ENCODE data around the gene ERMAP. TPM values are rescaled to one million over a fixed set of nuclear protein-coding genes. Genes with fewer than 3 reads are reported as not detected.
"Not testable (repeated sequence)": the region's sequence is repeated elsewhere in the genome, so short reads cannot be mapped to it uniquely, and the experiment has no call there.

ERMAP gene
- polyA plus RNA-seq, 1 donor from 2014 or later: 1.9 TPM

DNA sequence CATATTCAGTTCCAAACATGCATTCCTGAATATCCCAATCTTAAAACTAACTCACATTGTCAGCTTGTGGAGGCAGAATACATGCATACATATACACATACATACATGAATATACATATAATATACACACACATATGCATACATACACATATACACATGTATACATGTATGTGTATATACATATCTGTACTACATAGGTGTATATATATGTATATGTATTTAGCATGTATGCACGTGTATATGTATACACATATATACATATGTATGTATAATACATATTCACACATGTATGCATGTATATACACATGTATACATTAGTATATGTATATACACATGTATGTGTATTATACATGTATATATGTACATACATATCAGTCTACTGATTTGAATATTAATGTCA lies 28.3 kb downstream of the ERMAP start:
- H3K36me3 Mint-ChIP-seq: peaks cover 8% of the 10 kb centered on the region
- no peak overlapping the region for H3K4me3 Mint-ChIP-seq
- peaks cover 0 to 1% (median 0%) of the 10 kb centered on the region in 3 donors for H3K9me3 Mint-ChIP-seq
- H3K27me3 Mint-ChIP-seq: no peaks in the 10 kb centered on the region
- peaks cover 21 to 25% (median 24%) of the 10 kb centered on the region in 3 donors for H3K4me1 Mint-ChIP-seq
- no peak overlapping the region for H3K27ac Mint-ChIP-seq

DNA sequence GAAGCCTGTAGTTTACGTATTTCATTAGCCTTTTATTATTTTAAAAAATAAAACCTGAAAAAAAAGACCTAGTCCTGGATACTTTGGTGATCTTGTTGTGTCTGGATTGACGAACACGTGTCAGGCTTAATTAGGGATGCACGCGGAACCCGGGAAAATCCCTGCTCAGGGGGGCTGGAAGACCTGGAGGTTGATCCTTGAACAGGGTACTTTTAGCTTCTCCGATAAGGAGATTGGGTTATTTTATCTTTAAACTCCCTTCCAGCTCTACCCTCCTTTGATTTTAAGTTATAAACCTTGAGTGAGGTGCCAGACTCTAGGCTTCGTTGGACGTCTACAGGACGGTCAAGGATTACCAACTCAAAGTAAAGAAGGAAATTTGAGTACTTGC lies 28.9 kb downstream of the ERMAP start:
- Mint-ChIP-seq H3K9me3 (peaks cover 0 to 1% (median 0%) of the 10 kb centered on the region in 3 donors), H3K4me1 (peaks cover 21 to 25% (median 24%) of the 10 kb centered on the region in 3 donors), H3K27ac (peak overlapping the region; percentile 5 to 80 (median 59)), H3K27me3 (no peaks in the 10 kb centered on the region), H3K4me3 (peak overlapping the region; percentile 87 to 95 (median 92)), H3K36me3 (peaks cover 11% of the 10 kb centered on the region)

- Mint-ChIP-seq H3K9me3 (peaks cover 0 to 1% (median 0%) of the 10 kb centered on the region in 3 donors), H3K27ac (peak within 1 kb of the TSS; percentile 8 to 80 (median 59)), H3K27me3 (no peaks in the 10 kb centered on the region), H3K36me3 (peaks cover 14% of the 10 kb centered on the region), H3K4me1 (peaks cover 21 to 25% (median 24%) of the 10 kb centered on the region in 3 donors), H3K4me3 (peak within 1 kb of the TSS; percentile 87 to 95 (median 92))
These were observed 29.6 kb downstream of the ERMAP start, which contains the start of gene ZNF691 for GRCh38 chr1:42846257-42847110. Gene ZNF691, plus strand, starts transcription at chr1:42846613. Its CDS starts 3,046 bp downstream, at chr1:42849659.

DNA sequence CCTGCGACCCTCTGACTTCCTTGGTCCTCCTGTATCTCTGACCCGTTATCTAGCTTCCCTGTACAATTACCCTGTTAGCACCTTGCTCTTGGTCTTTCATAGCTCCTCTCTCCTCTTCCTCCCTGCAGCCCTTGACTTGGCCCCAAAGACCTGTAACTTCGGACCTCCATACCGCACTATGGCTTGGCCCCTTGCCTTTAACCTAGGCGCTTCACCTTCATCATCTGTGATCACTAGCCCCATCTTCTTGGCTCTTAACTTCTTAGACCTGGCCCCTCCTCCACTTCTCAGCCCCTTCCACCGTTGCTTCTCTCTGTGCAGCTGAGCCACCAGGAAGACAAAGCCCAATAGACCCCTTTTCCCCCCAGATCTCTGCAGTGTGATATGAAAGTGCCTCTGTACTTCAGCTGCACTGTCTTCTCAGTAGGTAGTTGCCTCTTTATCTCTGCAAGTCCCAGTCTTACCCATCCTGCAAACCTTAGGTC lies 30.2 kb downstream of the ERMAP start:
- Mint-ChIP-seq H3K27me3 (no peaks in the 10 kb centered on the region), H3K36me3 (peaks cover 14% of the 10 kb centered on the region), H3K9me3 (peaks cover 0 to 1% (median 0%) of the 10 kb centered on the region in 3 donors), H3K27ac (peak overlapping the region; percentile 8 to 80 (median 18)), H3K4me1 (peaks cover 22 to 25% (median 25%) of the 10 kb centered on the region in 3 donors), H3K4me3 (peak overlapping the region; percentile 87 to 95 (median 92))

DNA sequence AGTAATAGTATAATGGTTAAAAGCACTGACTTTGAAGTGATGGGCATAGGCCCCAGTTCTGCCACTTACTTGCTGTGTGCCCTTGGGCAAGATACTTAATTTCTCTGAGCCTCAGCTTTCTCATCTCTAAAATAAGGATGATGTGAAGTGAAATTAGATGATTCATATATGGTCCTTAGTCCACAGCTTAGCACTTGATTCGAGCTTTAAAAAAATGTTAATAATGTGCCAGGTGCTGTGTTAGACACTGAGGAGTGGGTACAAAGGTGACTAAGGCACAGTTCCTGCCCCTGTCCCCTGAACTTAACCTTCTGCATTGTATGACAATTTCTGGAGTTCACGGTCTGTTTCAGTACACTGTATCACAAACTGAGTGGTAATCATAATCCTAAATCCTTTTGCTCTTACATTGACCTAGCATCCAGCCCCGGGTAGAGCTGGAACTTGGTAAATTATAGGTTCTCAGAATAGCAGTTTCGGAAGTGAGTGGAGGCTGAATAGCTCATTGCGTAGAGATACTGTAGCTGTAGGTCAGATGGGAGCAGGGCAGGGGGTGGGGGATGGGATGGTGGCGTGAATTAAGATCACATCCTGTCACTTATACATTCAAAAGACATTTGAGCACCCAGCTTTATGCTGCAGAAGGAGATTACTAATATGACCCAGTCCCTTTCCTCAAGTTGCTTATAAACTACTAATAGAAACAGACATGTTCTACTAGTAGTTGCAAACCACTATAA lies 31.0 kb downstream of the ERMAP start:
- H3K9me3 Mint-ChIP-seq: peaks cover 0 to 1% (median 0%) of the 10 kb centered on the region in 3 donors
- peak overlapping the region; percentile 87 to 95 (median 92) for H3K4me3 Mint-ChIP-seq
- H3K27ac Mint-ChIP-seq: no peak overlapping the region
- H3K36me3 Mint-ChIP-seq: peaks cover 15% of the 10 kb centered on the region
- peaks cover 29 to 32% (median 31%) of the 10 kb centered on the region in 3 donors for H3K4me1 Mint-ChIP-seq
- H3K27me3 Mint-ChIP-seq: no peaks in the 10 kb centered on the region

- H3K4me1 Mint-ChIP-seq: peaks cover 32 to 35% (median 32%) of the 10 kb centered on the region in 3 donors
- peaks cover 17% of the 10 kb centered on the region for H3K36me3 Mint-ChIP-seq
- H3K27me3 Mint-ChIP-seq: no peaks in the 10 kb centered on the region
- H3K9me3 Mint-ChIP-seq: peaks cover 0 to 1% (median 0%) of the 10 kb centered on the region in 3 donors
- H3K27ac Mint-ChIP-seq: peak overlapping the region in 1 of 3 donors; percentile 19
- peak overlapping the region in 2 of 4 donors; percentile 41 to 87 for H3K4me3 Mint-ChIP-seq
These were observed 32.1 kb downstream of the ERMAP start for GRCh38 chr1:42848823-42849537.

DNA sequence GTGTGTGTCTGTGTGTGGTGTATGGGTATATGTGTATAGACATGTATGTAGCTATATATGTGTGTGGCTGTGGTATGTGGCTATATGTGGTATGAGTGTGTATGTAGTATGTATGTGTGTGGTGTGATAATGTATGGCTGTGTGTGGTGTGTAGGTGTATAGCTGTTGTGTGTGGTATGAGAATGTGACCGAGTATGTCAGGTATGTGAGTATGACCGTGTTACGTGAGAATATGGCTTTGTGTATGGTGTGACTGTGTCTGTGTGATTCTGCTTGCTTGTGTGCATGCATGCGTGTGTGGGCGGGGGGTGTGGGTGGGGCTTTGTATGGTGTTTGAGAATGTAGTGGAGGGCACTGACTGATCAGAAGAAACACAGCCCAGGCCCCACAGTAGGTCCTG lies 33.0 kb downstream of the ERMAP start:
- no peaks in the 10 kb centered on the region for H3K27me3 Mint-ChIP-seq
- H3K27ac Mint-ChIP-seq: no peak overlapping the region
- peaks cover 17% of the 10 kb centered on the region for H3K36me3 Mint-ChIP-seq
- peaks cover 32 to 35% (median 32%) of the 10 kb centered on the region in 3 donors for H3K4me1 Mint-ChIP-seq
- H3K9me3 Mint-ChIP-seq: peaks cover 0 to 1% (median 0%) of the 10 kb centered on the region in 3 donors
- peak overlapping the region in 1 of 4 donors; percentile 65 for H3K4me3 Mint-ChIP-seq

DNA sequence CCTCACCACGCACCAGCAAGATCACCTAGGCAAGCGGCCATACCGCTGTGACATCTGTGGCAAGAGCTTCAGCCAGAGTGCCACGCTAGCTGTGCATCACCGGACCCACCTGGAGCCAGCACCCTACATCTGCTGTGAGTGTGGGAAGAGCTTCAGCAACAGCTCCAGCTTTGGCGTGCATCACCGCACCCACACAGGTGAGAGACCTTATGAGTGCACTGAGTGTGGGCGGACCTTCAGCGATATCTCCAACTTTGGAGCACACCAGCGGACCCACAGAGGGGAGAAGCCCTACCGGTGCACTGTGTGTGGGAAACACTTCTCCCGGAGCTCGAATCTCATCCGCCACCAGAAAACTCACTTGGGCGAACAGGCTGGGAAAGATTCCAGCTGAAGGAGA lies 34.5 kb downstream of the ERMAP start:
- peaks cover 17% of the 10 kb centered on the region for H3K36me3 Mint-ChIP-seq
- no peaks in the 10 kb centered on the region for H3K27me3 Mint-ChIP-seq
- H3K27ac Mint-ChIP-seq: no peak overlapping the region
- H3K4me1 Mint-ChIP-seq: peaks cover 27 to 32% (median 30%) of the 10 kb centered on the region in 3 donors
- no peak overlapping the region for H3K4me3 Mint-ChIP-seq
- peaks cover 0 to 1% (median 0%) of the 10 kb centered on the region in 3 donors for H3K9me3 Mint-ChIP-seq

DNA sequence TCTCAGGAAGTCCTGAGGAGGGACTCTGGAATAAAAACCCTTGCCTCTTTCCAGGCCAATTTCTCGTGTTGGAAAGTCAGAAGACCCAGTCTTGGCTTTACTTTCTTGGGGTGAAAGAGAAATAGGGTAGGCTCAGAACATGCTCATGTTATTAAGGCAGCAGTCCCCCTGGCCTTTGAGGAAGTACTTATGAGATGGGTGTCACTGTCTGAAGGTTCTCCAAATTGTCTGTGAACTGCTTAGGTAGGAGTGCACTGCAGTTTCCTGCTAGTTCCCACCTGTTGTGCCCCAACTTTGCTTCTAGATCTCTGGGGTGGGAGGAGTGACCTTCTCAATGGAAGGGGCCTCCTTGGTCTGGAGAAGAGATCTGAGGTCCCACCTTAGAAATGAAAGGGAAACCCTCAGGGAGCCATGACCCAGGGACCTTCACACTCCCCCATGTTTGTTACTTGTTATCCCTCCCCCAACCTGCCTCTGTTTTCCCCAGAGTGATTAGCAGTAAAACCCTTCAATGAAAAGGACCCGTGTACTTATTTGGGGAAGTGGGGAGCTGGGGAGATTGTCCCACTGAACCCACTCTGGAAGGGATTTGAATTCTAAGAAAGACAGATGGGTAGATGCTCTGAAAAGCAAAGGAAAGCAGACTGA lies 35.2 kb downstream of the ERMAP start:
- Mint-ChIP-seq H3K9me3 (peaks cover 0 to 5% (median 1%) of the 10 kb centered on the region in 3 donors), H3K4me1 (peaks cover 25 to 32% (median 28%) of the 10 kb centered on the region in 3 donors), H3K27ac (peak overlapping the region in 2 of 3 donors; percentile 36 to 48), H3K27me3 (no peaks in the 10 kb centered on the region), H3K36me3 (peaks cover 18% of the 10 kb centered on the region), H3K4me3 (peak overlapping the region in 2 of 4 donors; percentile 8 to 42)

- H3K9me3 Mint-ChIP-seq: peaks cover 0 to 5% (median 1%) of the 10 kb centered on the region in 3 donors
- peak overlapping the region in 2 of 4 donors; percentile 8 to 42 for H3K4me3 Mint-ChIP-seq
- H3K36me3 Mint-ChIP-seq: peaks cover 20% of the 10 kb centered on the region
- no peaks in the 10 kb centered on the region for H3K27me3 Mint-ChIP-seq
- H3K27ac Mint-ChIP-seq: peak overlapping the region in 2 of 3 donors; percentile 36 to 48
- peaks cover 20 to 27% (median 22%) of the 10 kb centered on the region in 3 donors for H3K4me1 Mint-ChIP-seq
These were observed 35.7 kb downstream of the ERMAP start for GRCh38 chr1:42852608-42852980.

DNA sequence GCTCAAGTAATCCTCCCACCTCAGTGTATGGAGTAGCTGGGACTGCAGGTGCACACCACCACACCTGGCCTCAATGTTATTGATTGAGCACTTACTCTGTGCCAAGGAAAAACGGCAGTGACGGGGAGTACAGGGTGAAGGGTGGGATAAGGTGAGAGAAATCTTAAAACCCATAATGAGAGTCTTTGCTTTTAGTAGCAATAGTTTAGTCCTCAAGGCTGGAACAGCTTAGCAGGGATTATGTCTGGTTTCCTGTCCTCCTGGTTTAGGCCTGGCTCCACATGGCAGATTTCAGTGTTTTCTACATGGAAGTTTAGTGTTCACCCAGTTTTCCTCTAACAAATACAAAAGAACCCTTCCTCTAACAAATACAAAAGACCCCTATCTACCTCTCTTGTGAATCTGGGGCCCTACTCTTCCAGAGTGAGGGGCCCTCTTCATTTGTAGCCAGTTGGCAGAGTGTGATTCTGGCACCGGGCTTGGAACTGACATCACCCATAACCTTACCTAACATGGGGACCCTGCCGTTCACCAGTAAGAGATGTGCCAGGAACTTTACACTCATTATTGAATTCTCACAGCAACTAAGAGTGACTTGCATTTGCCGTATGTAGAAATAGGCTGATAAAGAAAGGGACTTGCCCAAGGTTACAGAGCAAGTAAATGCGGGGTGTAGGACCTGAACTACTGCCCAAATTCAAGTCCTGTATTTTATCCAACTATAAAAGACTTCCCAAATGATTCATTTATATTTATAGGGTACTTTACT lies 36.4 kb downstream of the ERMAP start:
- H3K27ac Mint-ChIP-seq: no peak overlapping the region
- H3K36me3 Mint-ChIP-seq: peaks cover 21% of the 10 kb centered on the region
- peaks cover 0 to 5% (median 1%) of the 10 kb centered on the region in 3 donors for H3K9me3 Mint-ChIP-seq
- H3K27me3 Mint-ChIP-seq: no peaks in the 10 kb centered on the region
- H3K4me3 Mint-ChIP-seq: no peak overlapping the region
- peaks cover 15 to 23% (median 18%) of the 10 kb centered on the region in 3 donors for H3K4me1 Mint-ChIP-seq

GRCh38 chr1:42856554-42856953 lies 39.6 kb downstream of the ERMAP start:
- H3K4me1 Mint-ChIP-seq: peaks cover 9 to 14% (median 11%) of the 10 kb centered on the region in 3 donors
- H3K9me3 Mint-ChIP-seq: peaks cover 3 to 13% (median 7%) of the 10 kb centered on the region in 3 donors
- peaks cover 14% of the 10 kb centered on the region for H3K27me3 Mint-ChIP-seq
- H3K36me3 Mint-ChIP-seq: peaks cover 12% of the 10 kb centered on the region
- H3K4me3 Mint-ChIP-seq, H3K27ac Mint-ChIP-seq: not testable (repeated sequence)

DNA sequence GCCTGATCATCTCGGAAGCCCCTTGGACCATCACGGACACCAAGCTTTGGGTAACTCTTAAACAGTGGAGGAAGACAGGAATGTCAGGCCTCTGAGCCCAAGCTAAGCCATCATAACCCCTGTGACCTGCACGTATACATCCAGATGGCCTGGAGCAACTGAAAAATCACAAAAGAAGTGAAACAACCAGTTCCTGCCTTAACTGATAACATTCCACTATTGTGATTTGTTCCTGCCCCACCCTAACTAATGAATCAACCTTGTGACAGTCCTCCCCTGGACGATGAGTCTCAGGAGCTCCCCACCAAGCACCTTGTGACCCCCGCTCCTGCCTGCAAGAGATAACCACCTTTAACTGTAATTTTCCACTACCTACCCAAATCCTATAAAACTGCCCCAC lies 42.4 kb downstream of the ERMAP start:
- Mint-ChIP-seq H3K27me3 (peaks cover 20% of the 10 kb centered on the region), H3K9me3 (peaks cover 3 to 13% (median 10%) of the 10 kb centered on the region in 3 donors)
- not testable (repeated sequence) for H3K27ac Mint-ChIP-seq, H3K4me3 Mint-ChIP-seq, H3K4me1 Mint-ChIP-seq, H3K36me3 Mint-ChIP-seq
